HCT116 (cell line): Measurements from ENCODE around the gene XYLT1. TPM values are rescaled to one million over a fixed set of nuclear protein-coding genes. Genes with fewer than 3 reads are reported as not detected.
"Not testable (repeated sequence)": the region's sequence is repeated elsewhere in the genome, so short reads cannot be mapped to it uniquely, and the experiment has no call there.

ENCODE experiments used
- ATAC-seq: fragments of 200-7000 bp; cut with Tn5 transposase; 2 replicates; pipeline ENCODE4 v1.9.1; 2020; ENCODE audit warnings: mild to moderate bottlenecking, moderate library complexity
- BruUV-seq: library from RNA; stranded (reverse); fragments of 400-500 nt; replicated peaks from 2 replicates; lab custom pipeline; 2021; lab: Mats Ljungman, UMichigan
- CTCF ChIA-PET: fragments of 300-600 bp; sonication (Branson Sonifier 250); formaldehyde crosslinking; loops from one replicate; lab custom pipeline; 2021; ENCODE audit warnings: antibody characterized with exemption; lab: Charles Lee
- POLR2A ChIA-PET: fragments of 300-600, 350-600 bp; sonication (Branson Sonifier 250); formaldehyde crosslinking; loops from one replicate; lab custom pipeline; 2021; ENCODE audit warnings: antibody characterized with exemption; lab: Charles Lee
- RAD21 ChIA-PET, 2 experiments: fragments of 300-600 bp; sonication (Branson Sonifier 250); formaldehyde crosslinking; loops; one replicate each; lab custom pipeline; 2023; ENCODE audit warnings: low total read pairs in 2 of 2; ENCODE audit not compliant: uncharacterized antibody in 2 of 2, unreplicated experiment in 2 of 2, low non-redundant PET in 1 of 2; lab: Charles Lee
- DNase-seq: peaks from one replicate; pipeline ENCODE4 v3.0.0-alpha.2; 2010; ENCODE audit warnings: low read depth, low spot score
- H2AFZ ChIP-seq: fragments of 200-600 bp; shearing (Covaris generic), sonication (generic); 2 replicates; pipeline ENCODE4 v1.6.1; 2017; ENCODE audit warnings: low read depth, mixed run types, mixed read lengths, antibody characterized with exemption, low read length; ENCODE audit not compliant: poor library complexity, severe bottlenecking
- H3K27ac ChIP-seq: 2 replicates; pipeline ENCODE4 v1.5.1; 2012; ENCODE audit warnings: low read depth, low read length
- H3K27me3 ChIP-seq: fragments of 200-600 bp; sonication (generic); 2 replicates; pipeline ENCODE4 v1.6.1; 2016; ENCODE audit warnings: mixed run types, low read length, mixed read lengths; ENCODE audit not compliant: insufficient read depth
- H3K36me3 ChIP-seq, 2 experiments: fragments of 200-500 bp in 1 of 2; fragments of 200-600 bp in 1 of 2; sonication (Bioruptor generic) in 1 of 2; sonication (generic) in 1 of 2; 2 replicates each; pipeline versions ENCODE4 v1.5.1 to v1.6.1; 2014 to 2016; ENCODE audit warnings: low read length in 2 of 2, inconsistent platforms in 1 of 2, mixed read lengths in 1 of 2, mixed run types in 1 of 2; ENCODE audit not compliant: insufficient read depth in 2 of 2, control insufficient read depth in 1 of 2
- H3K4me1 ChIP-seq, 2 experiments: fragments of 200-600 bp in 1 of 2; sonication (generic) in 1 of 2; 2 replicates each; pipeline versions ENCODE4 v1.5.1 to v1.6.1; 2012 to 2017; ENCODE audit warnings: low read length in 2 of 2, inconsistent platforms in 1 of 2, mild to moderate bottlenecking in 1 of 2, mixed read lengths in 1 of 2, mixed run types in 1 of 2, moderate library complexity in 1 of 2; ENCODE audit not compliant: insufficient read depth in 2 of 2, control insufficient read depth in 1 of 2
- H3K4me2 ChIP-seq: fragments of 200-600 bp; sonication (generic); 2 replicates; pipeline ENCODE4 v1.6.1; 2017; ENCODE audit warnings: mixed run types, low read length, mixed read lengths
- H3K4me3 ChIP-seq, 2 experiments: fragments of 200-600 bp in 1 of 2; sonication (generic) in 1 of 2; replicated peaks in 1 of 2; 2 replicates each; pipeline ENCODE4 v1.5.1; 2011 to 2016; ENCODE audit warnings: low read length in 2 of 2, control low read depth in 1 of 2, low read depth in 1 of 2, mild to moderate bottlenecking in 1 of 2, mixed read lengths in 1 of 2, mixed run types in 1 of 2
- H3K79me2 ChIP-seq: fragments of 200-600 bp; sonication (generic); 2 replicates; pipeline ENCODE4 v1.6.1; 2017; ENCODE audit warnings: mild to moderate bottlenecking, mixed run types, low read length, moderate library complexity, mixed read lengths; ENCODE audit not compliant: insufficient read depth
- H3K9ac ChIP-seq: fragments of 200-600 bp; sonication (generic); 2 replicates; pipeline ENCODE4 v1.6.1; 2016; ENCODE audit warnings: low read length, mixed read lengths
- H3K9me2 ChIP-seq: fragments of 200-600 bp; sonication (generic), shearing (Covaris generic); 2 replicates; pipeline ENCODE4 v1.6.1; 2017; ENCODE audit warnings: mixed run types, mild to moderate bottlenecking, moderate library complexity; ENCODE audit not compliant: insufficient read depth
- H3K9me3 ChIP-seq, 2 experiments: fragments of 200-500 bp in 1 of 2; fragments of 200-600 bp in 1 of 2; sonication (Bioruptor generic) in 1 of 2; sonication (generic) in 1 of 2; 2 replicates each; pipeline ENCODE4 v1.6.1; 2014 to 2017; ENCODE audit warnings: low read length in 2 of 2, mixed read lengths in 2 of 2, inconsistent platforms in 1 of 2, low read depth in 1 of 2, mild to moderate bottlenecking in 1 of 2, mixed run types in 1 of 2, moderate library complexity in 1 of 2; ENCODE audit not compliant: control insufficient read depth in 1 of 2, insufficient read depth in 1 of 2
- H4K20me1 ChIP-seq: fragments of 200-600 bp; sonication (generic), shearing (Covaris generic); 2 replicates; pipeline ENCODE4 v1.6.1; 2017; ENCODE audit warnings: mixed run types, mild to moderate bottlenecking, moderate library complexity; ENCODE audit not compliant: insufficient read depth
- CBX3 ChIP-seq: IDR thresholded peaks from 2 replicates; pipeline ENCODE4 v1.6.1; 2012; ENCODE audit warnings: low read depth
- CEBPB ChIP-seq: IDR thresholded peaks from 2 replicates; pipeline ENCODE4 v1.6.1; 2012; ENCODE audit warnings: low read depth
- EGR1 ChIP-seq: IDR thresholded peaks from 2 replicates; pipeline ENCODE4 v1.6.1; 2012; ENCODE audit warnings: low read depth
- ELF1 ChIP-seq: IDR thresholded peaks from 2 replicates; pipeline ENCODE4 v1.6.1; 2012; ENCODE audit warnings: low read depth, borderline replicate concordance
- EZH2 ChIP-seq: fragments of 200-600 bp; sonication (generic); IDR thresholded peaks from 2 replicates; pipeline ENCODE4 v1.6.1; 2017; ENCODE audit warnings: antibody characterized with exemption, mixed run types
- FOSL1 ChIP-seq: IDR thresholded peaks from 2 replicates; pipeline ENCODE4 v1.6.1; 2012; ENCODE audit warnings: low read depth
- POLR2A ChIP-seq: IDR thresholded peaks from 2 replicates; pipeline ENCODE4 v1.7.0; 2011; ENCODE audit warnings: borderline replicate concordance; ENCODE audit not compliant: insufficient read depth, insufficient read length; ENCODE audit errors: extremely low read depth
- POLR2AphosphoS5 ChIP-seq: IDR thresholded peaks from 2 replicates; pipeline ENCODE4 v1.6.1; 2011; ENCODE audit warnings: mild to moderate bottlenecking, low read depth, low read length, moderate library complexity
- RAD21 ChIP-seq: IDR thresholded peaks from 2 replicates; pipeline ENCODE4 v1.6.1; 2012; ENCODE audit warnings: low read depth, mild to moderate bottlenecking
- REST ChIP-seq: IDR thresholded peaks from 2 replicates; pipeline ENCODE4 v1.6.1; 2012; ENCODE audit warnings: low read depth
- SIN3A ChIP-seq: IDR thresholded peaks from 2 replicates; pipeline ENCODE4 v1.6.1; 2012; ENCODE audit warnings: low read depth
- SRF ChIP-seq: IDR thresholded peaks from 2 replicates; pipeline ENCODE4 v1.6.1; 2012; ENCODE audit warnings: low read depth
- TCF7L2 ChIP-seq: IDR thresholded peaks from 2 replicates; pipeline ENCODE4 v1.7.0; 2011; ENCODE audit warnings: borderline replicate concordance, inconsistent platforms; ENCODE audit not compliant: insufficient read depth, insufficient read length; ENCODE audit errors: extremely low read depth
- ZBTB33 ChIP-seq: IDR thresholded peaks from 2 replicates; pipeline ENCODE4 v1.6.1; 2011; ENCODE audit warnings: mild to moderate bottlenecking, low read length, moderate library complexity; ENCODE audit not compliant: insufficient replicate concordance; ENCODE audit errors: extremely low read depth
- ZNF274 ChIP-seq: fragments of 200-500 bp; sonication (Bioruptor generic); IDR thresholded peaks from 2 replicates; pipeline ENCODE4 v1.6.1; 2014; ENCODE audit warnings: mild to moderate bottlenecking, low read depth, low read length, inconsistent platforms
- intact Hi-C: fragments of 100-400 bp; cut with micrococcal nuclease; formaldehyde crosslinking; loops from 2 replicates; pipeline ENCODE4 v1.10.0; 2022
- total RNA-seq: library from RNA; stranded (reverse); gene quantifications from one replicate; pipeline ENCODE4 v1.2.1, GENCODE V29; 2021; ENCODE audit not compliant: unreplicated experiment
- TF ChIP-seq, protein P1 (sequence below): IDR thresholded peaks from 2 replicates; pipeline ENCODE4 v1.6.1; 2012
- TF ChIP-seq, protein P2 (sequence below): IDR thresholded peaks from 2 replicates; pipeline ENCODE4 v1.6.1; 2012

Gene XYLT1
- total RNA-seq, 1 experiment from 2014 or later, result 4.5 TPM

GRCh38 chr16:17411263-17411662, 59.5 kb downstream of the XYLT1 start:
- Histone ChIP-seq H3K4me2 (no peak overlapping the region), H3K9me2 (no peaks in the 10 kb centered on the region), H3K4me1 (no peaks in the 10 kb centered on the region), H3K36me3 (no peaks in the 10 kb centered on the region), H3K27ac (no peak overlapping the region), H4K20me1 (no peaks in the 10 kb centered on the region), H3K9me3 (no peaks in the 10 kb centered on the region), H2AFZ (no peak overlapping the region), H3K79me2 (no peaks in the 10 kb centered on the region), H3K27me3 (no peaks in the 10 kb centered on the region), H3K9ac (no peak overlapping the region), H3K4me3 (no peak overlapping the region)
- CTCF ChIA-PET, result no interaction called here
- no peak for DNase-seq
- intact Hi-C loops, result no loop called here
- TF ChIP-seq ZBTB33 (no peak), POLR2AphosphoS5 (no peak), FOSL1 (no peak), REST (no peak), ELF1 (no peak), ZNF274 (no peak), CEBPB (no peak), TCF7L2 (no peak), EZH2 (no peak), SIN3A (no peak), POLR2A (no peak), CBX3 (no peak), SRF (no peak), RAD21 (no peak), EGR1 (no peak)
- TF ChIP-seq, protein P1, sequence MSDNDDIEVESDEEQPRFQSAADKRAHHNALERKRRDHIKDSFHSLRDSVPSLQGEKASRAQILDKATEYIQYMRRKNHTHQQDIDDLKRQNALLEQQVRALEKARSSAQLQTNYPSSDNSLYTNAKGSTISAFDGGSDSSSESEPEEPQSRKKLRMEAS, result no peak
- TF ChIP-seq, protein P2, sequence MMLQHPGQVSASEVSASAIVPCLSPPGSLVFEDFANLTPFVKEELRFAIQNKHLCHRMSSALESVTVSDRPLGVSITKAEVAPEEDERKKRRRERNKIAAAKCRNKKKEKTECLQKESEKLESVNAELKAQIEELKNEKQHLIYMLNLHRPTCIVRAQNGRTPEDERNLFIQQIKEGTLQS, result no peak
- ATAC-seq, result no peak
- RAD21 ChIA-PET, result no interaction called here
- no TSS peak for BruUV-seq
- POLR2A ChIA-PET, result no interaction called here

DNA sequence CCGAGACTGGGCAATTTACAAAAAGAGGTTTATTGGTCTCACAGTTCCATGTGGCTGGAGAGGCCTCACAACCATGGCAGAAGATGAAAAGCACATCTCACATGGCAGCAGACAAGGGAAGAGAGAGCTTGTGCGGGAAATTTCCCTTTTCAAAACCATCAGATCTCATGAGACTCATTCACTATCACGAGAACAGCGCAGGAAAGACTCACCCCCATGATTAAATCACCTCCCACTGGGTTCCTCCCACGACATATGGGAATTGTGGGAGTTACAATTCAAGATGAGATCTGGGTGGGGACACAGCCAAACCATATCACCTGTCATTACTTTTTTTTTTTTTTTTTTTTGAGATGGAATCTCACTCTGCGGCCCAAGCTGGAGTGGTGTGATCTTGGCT, 60.4 kb downstream of the XYLT1 start:
- RAD21 ChIA-PET, H3K4me3 ChIP-seq, CTCF ChIA-PET, H3K27me3 ChIP-seq, H2AFZ ChIP-seq, H3K4me1 ChIP-seq, H3K9me2 ChIP-seq, H3K9ac ChIP-seq, intact Hi-C loops, H3K27ac ChIP-seq, H3K79me2 ChIP-seq, H3K36me3 ChIP-seq, H4K20me1 ChIP-seq, POLR2A ChIA-PET, H3K9me3 ChIP-seq, H3K4me2 ChIP-seq, DNase-seq, ATAC-seq, BruUV-seq: not testable (repeated sequence)
